DMS53 treated with DMSO at 0.1 percent for 48 hours (cell line): ENCODE results near the gene ADGRG1.
A peak's percentile ranks its signal among the peaks of the same experiment; 100 is the strongest.

Experiments
- DNase-seq: peaks from one replicate; lab custom pipeline; 2025; ENCODE audit not compliant: unreplicated experiment; lab: John Stamatoyannopoulos, UW

Gene ADGRG1

GRCh38 chr16:57648581-57649442, 20.4 kb downstream of the ADGRG1 start:
- peak; percentile 82 for DNase-seq

- no peak for DNase-seq
These were observed 21.0 kb downstream of the ADGRG1 start for GRCh38 chr16:57649443-57649751.

DNA sequence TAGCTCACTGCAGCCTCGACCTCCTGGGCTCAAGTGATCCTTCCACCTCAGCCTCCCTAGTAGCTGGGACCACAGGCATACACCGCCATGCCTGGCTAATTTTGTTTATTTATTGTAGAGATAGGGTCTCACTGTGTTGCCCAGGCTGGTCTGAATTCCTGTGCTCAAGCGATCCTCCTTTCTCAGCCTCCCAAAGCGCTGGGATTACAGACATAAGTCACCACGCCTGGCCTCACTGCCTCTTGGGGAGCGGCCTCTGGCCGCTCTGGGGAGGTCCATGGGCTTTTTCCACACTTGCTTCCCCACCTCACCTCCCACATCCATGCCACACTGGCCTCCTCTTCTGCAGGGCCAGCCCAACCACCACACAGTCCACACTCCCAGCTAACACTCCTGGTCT, 21.4 kb downstream of the ADGRG1 start:
- DNase-seq, result no peak

DNA sequence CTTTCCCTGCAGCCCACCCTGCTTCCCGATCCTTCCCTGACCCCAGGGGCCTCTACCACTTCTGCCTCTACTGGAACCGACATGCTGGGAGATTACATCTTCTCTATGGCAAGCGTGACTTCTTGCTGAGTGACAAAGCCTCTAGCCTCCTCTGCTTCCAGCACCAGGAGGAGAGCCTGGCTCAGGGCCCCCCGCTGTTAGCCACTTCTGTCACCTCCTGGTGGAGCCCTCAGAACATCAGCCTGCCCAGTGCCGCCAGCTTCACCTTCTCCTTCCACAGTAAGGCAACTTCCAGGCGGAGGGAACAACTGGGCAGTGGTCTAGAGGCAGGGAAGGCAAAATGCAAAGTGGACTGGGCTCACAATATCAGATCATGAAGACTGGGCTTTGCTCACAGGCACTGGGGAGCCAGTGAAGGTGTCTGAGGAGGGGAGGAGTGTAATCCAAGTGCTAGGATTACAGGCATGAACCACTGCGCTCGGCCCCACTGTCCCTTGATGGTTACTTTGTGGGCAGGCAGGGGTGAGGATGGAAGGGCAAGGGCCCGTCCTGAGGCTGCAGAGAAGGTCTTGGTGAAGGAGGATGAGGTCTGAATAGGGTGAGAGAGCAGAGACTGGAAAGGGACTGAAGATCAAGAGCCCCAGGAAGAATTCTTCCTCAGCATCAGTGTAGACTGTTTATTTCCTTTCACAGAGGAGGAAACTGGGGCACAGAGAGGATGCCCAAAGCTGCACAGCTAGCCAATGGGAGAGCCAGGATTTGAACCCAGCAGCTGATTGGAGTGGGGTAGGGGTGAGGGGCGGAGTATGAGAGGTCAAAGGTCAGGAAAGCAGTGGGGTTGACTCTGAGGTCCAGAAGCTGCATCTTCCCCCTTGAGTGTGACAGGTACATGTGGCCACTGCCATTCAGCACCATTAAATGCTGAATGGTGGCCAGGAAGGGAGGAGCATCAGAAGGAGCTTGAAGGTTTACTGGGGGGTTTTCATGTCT, 23.2 kb downstream of the ADGRG1 start:
- no peak for DNase-seq

DNA sequence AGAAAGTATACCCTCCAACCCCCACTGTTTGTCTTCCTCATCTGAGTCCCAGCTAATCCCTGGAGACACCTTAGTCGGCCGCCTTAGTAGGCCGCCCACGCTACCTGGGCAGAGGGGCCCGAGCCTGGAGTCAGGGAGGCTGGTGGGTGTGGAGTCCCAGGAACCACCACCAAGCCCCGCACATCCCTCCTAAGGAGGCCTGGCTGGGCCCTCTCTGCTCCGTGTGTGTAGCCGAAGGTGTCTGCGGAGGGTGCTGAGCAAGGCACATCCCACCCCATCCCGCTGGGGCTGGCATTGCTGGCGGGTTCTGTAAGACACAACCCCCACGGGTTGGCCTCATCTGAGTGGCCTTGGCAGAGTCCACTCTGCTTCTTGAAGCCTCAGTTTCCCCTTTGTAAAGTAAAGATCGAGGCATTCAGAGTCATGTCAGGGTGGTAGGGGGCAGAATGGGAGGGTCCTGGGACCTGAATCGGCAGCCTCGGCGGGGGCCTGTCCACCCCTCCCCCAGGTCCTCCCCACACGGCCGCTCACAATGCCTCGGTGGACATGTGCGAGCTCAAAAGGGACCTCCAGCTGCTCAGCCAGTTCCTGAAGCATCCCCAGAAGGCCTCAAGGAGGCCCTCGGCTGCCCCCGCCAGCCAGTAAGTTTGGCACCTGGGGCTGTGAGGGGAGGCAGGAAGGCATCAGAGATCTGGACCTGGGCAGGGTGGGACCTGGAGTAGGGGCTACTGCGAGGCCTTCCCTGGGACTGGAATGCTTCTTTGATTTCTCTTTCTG, 24.5 kb downstream of the ADGRG1 start:
- DNase-seq, result no peak

DNA sequence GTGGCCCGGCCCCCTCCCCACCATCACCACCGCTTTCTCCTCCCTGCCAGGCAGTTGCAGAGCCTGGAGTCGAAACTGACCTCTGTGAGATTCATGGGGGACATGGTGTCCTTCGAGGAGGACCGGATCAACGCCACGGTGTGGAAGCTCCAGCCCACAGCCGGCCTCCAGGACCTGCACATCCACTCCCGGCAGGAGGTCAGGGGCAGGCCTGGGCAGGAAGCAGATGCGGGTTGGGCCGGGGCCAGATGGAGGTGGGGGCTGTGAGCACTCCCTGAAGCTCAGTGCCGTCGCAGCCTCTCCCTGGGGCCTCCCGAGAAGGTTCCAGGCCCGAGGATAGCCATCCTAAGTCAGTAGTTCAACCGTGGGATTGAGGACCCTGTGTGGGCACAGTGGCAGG, 25.5 kb downstream of the ADGRG1 start:
- no peak for DNase-seq

GRCh38 chr16:57656342-57656955, 28.0 kb downstream of the ADGRG1 start:
- DNase-seq, result no peak

GRCh38 chr16:57657228-57657627, 28.8 kb downstream of the ADGRG1 start:
- no peak for DNase-seq

DNA sequence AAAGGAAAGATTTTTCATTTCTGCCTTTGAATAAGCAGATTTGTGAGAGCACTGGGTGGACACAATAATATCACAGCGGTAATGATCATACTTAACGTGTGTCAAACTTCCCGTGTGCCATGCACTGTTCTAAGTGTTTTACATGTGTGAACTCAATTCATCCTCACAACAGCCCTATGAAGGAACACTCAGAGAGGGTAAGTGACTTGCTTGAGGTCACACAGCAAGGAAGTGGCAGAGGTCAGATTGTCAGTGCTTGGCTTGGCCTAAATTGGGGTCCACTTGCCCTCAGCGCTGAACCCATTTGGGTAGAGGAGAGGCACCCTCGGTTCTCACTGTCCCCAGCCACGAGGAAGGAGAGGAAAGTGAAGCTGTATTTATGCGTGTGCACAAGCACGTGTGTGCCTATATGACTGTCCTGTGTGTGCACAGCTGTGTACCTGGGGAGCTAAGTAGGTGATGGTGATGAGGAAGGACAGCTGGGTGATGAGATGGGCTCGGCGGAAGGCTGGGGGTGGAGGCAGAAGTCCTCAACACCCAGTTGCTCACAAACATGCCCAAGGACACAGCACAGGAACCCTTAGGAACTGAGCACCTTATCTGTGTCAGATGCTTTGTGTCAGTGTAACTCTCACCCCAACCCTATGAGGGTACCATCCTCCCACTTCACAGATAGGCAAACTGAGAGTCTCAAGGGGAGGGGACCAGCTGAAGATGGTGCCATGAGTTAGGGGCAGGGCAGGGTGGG, 29.9 kb downstream of the ADGRG1 start:
- DNase-seq, result no peak

DNA sequence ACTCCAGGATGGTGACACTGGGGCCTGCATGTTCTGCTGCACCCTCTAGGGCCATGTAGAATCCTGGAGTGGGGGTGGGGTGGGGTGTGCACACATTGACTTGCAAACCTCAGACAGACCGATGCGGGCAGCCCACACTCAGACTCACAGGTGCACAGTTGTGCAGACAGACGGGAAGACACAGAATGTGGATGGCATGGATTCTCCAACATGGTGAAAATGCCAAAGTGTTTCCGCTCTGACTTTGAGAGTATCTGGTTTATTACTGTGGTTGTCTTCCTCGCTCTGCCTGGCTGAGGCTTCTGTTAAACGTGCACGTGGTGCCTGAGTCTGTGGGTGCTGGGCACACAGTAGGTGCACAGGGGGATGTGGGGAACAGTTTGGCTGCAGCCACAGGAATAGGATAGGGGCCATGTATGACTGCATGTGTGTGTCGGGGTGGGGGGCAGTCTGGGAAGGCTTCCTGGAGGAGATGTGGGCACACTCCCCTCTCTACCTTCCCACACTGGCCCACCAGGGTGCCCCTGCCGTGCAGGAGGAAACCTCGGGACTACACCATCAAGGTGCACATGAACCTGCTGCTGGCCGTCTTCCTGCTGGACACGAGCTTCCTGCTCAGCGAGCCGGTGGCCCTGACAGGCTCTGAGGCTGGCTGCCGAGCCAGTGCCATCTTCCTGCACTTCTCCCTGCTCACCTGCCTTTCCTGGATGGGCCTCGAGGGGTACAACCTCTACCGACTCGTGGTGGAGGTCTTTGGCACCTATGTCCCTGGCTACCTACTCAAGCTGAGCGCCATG, 30.6 kb downstream of the ADGRG1 start:
- no peak for DNase-seq

GRCh38 chr16:57660715-57661463, 32.5 kb downstream of the ADGRG1 start:
- DNase-seq, result no peak

- no peak for DNase-seq
These were observed 33.1 kb downstream of the ADGRG1 start for GRCh38 chr16:57661510-57661909.

GRCh38 chr16:57661936-57662906, 33.8 kb downstream of the ADGRG1 start:
- no peak for DNase-seq

DNA sequence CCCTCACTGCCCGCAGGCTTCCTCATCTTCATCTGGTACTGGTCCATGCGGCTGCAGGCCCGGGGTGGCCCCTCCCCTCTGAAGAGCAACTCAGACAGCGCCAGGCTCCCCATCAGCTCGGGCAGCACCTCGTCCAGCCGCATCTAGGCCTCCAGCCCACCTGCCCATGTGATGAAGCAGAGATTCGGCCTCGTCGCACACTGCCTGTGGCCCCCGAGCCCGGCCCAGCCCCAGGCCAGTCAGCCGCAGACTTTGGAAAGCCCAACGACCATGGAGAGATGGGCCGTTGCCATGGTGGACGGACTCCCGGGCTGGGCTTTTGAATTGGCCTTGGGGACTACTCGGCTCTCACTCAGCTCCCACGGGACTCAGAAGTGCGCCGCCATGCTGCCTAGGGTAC, 35.0 kb downstream of the ADGRG1 start:
- DNase-seq, result no peak

- DNase-seq, result no peak
These were observed 35.7 kb downstream of the ADGRG1 start for GRCh38 chr16:57663917-57664661.

- no peak for DNase-seq
These were observed 36.2 kb downstream of the ADGRG1 start for GRCh38 chr16:57664662-57665025.

- DNase-seq, result no peak
These were observed 37.1 kb downstream of the ADGRG1 start for GRCh38 chr16:57665541-57665940.
